Astrocyte of the cerebellum (primary cell): ENCODE measurements around the gene CRMP1.

Experiments used
- DNase-seq: peaks from one replicate; pipeline ENCODE4 v3.0.0-alpha.2; 2011; ENCODE audit warnings: low read depth
- H3K4me3 ChIP-seq: 2 replicates; pipeline ENCODE4 v1.5.1; 2011; ENCODE audit warnings: mild to moderate bottlenecking, low read depth, low read length, moderate library complexity
- CTCF ChIP-seq: IDR thresholded peaks from 2 replicates; pipeline ENCODE4 v1.5.1; 2012; ENCODE audit warnings: low read length, low read depth, moderate library complexity, mild to moderate bottlenecking; ENCODE audit errors: missing control alignments
- in situ Hi-C: cut with HindIII; loops from 2 replicates; pipeline ENCODE4 v1.10.0; 2017; ENCODE audit warnings: low sequenced_read_pairs

The CRMP1 gene

GRCh38 chr4:5800496-5800895 is 92.4 kb downstream of the CRMP1 start:
- TF ChIP-seq CTCF: no peak
- no peak overlapping the region for H3K4me3 ChIP-seq
- in situ Hi-C loops: loop anchor here (25.0 kb wide), 1 partner anchor 788 kb away; the partner anchor contains the start of gene CYTL1
- no peak for DNase-seq

- no peak for DNase-seq
- in situ Hi-C loops: no loop called here
- no peak for TF ChIP-seq CTCF
- no peak overlapping the region for H3K4me3 ChIP-seq
These were observed 93.5 kb downstream of the CRMP1 start for GRCh38 chr4:5799406-5799805.

- no peak overlapping the region for H3K4me3 ChIP-seq
- TF ChIP-seq CTCF: no peak
- DNase-seq: no peak
- in situ Hi-C loops: no loop called here
These were observed 93.9 kb downstream of the CRMP1 start for GRCh38 chr4:5798946-5799345.

- H3K4me3 ChIP-seq: no peak overlapping the region
- in situ Hi-C loops: no loop called here
- DNase-seq: no peak
- no peak for TF ChIP-seq CTCF
These were observed 94.4 kb downstream of the CRMP1 start for GRCh38 chr4:5798462-5798861.

GRCh38 chr4:5797866-5798265 is 95.0 kb downstream of the CRMP1 start:
- in situ Hi-C loops: no loop called here
- H3K4me3 ChIP-seq: no peak overlapping the region
- no peak for DNase-seq
- no peak for TF ChIP-seq CTCF

GRCh38 chr4:5796976-5797375 is 95.9 kb downstream of the CRMP1 start:
- TF ChIP-seq CTCF: no peak
- DNase-seq: no peak
- in situ Hi-C loops: no loop called here
- H3K4me3 ChIP-seq: no peak overlapping the region

GRCh38 chr4:5795580-5795979 is 97.3 kb downstream of the CRMP1 start:
- no peak overlapping the region for H3K4me3 ChIP-seq
- DNase-seq: no peak
- no peak for TF ChIP-seq CTCF
- in situ Hi-C loops: no loop called here
